K562 (cell line): ENCODE results near the gene FLOT2. TPM values are rescaled to one million over a fixed set of nuclear protein-coding genes. Genes with fewer than 3 reads are reported as not detected.

Experiments
- ADNP ChIP-seq: fragments of 200-800 bp; sonication (Bioruptor generic); IDR thresholded peaks from 2 replicates; pipeline ENCODE4 v1.6.1; 2016; ENCODE audit warnings: missing genetic modification characterization, missing compliant biosample characterization
- ESRRA ChIP-seq: fragments of 450-650 bp; IDR thresholded peaks from 2 replicates; pipeline ENCODE4 v1.6.1; 2014; ENCODE audit warnings: low read depth, mild to moderate bottlenecking, moderate library complexity, borderline replicate concordance
- EWSR1 ChIP-seq: fragments of 450-650 bp; IDR thresholded peaks from 2 replicates; pipeline ENCODE4 v1.6.1; 2018; ENCODE audit warnings: borderline replicate concordance, mild to moderate bottlenecking, low read depth, moderate library complexity; ENCODE audit not compliant: partially characterized antibody
- JUN ChIP-seq, 2 experiments: sonication (generic) in 1 of 2; formaldehyde crosslinking in 1 of 2; IDR thresholded peaks; 2 replicates each; pipeline versions ENCODE4 v1.6.1 to v1.8.0; 2012 to 2022; ENCODE audit warnings: borderline replicate concordance in 2 of 2, mild to moderate bottlenecking in 2 of 2, improper control_type of control experiment in 1 of 2, low read depth in 1 of 2, low read length in 1 of 2, missing genetic modification reagents in 1 of 2
- JUND ChIP-seq, 2 experiments: IDR thresholded peaks; 2 replicates in 1 of 2; 3 replicates in 1 of 2; pipeline ENCODE4 v1.6.1; 2011; ENCODE audit warnings: borderline replicate concordance in 2 of 2, low read depth in 2 of 2, low read length in 2 of 2, improper control_type of control experiment in 1 of 2, missing biosample characterization in 1 of 2, missing genetic modification characterization in 1 of 2, missing genetic modification reagents in 1 of 2
- NCOA1 ChIP-seq: fragments of 450-650 bp; IDR thresholded peaks from 2 replicates; pipeline ENCODE4 v1.6.1; 2016; ENCODE audit warnings: low read depth
- POU5F1 ChIP-seq: fragments of 150-350 bp; IDR thresholded peaks from 2 replicates; pipeline ENCODE4 v1.6.1; 2014; ENCODE audit warnings: borderline replicate concordance, low read length, low read depth, mild to moderate bottlenecking; ENCODE audit not compliant: partially characterized antibody
- SMARCA5 ChIP-seq: fragments of 450-650 bp; IDR thresholded peaks from 2 replicates; pipeline ENCODE4 v1.6.1; 2016
- TCF3 ChIP-seq: sonication (generic); formaldehyde crosslinking; IDR thresholded peaks from 2 replicates; pipeline ENCODE4 v1.4.0; 2020; ENCODE audit warnings: mild to moderate bottlenecking, missing genetic modification reagents
- TEAD2 ChIP-seq: fragments of 450-650 bp; IDR thresholded peaks from 2 replicates; pipeline ENCODE4 v1.6.1; 2016; ENCODE audit warnings: missing genetic modification characterization, control low read depth, missing compliant biosample characterization
- ZNF239 ChIP-seq: fragments of 250-450 bp; sonication (Bioruptor Pico); IDR thresholded peaks from 2 replicates; pipeline ENCODE4 v1.4.0; 2020; ENCODE audit warnings: mild to moderate bottlenecking
- polyA plus RNA-seq, 8 experiments: library from polyadenylated mRNA; depleted of rRNA in 4 of 8; stranded (reverse) in 5 of 8; unstranded in 3 of 8; fragments of >200 nt; fragmentation: Nextera tagmentation in 2 of 8; fragmentation: Illumina TruSeq in 1 of 8; extraction: Ambion mirVana in 2 of 8; extraction: Trizol in 1 of 8; gene quantifications; 2 replicates each; pipeline versions ENCODE4 v1.2.1 to v1.2.3, GENCODE V29; 2011 to 2014; ENCODE audit warnings: inconsistent platforms in 1 of 8, missing spikeins in 1 of 8
- total RNA-seq, 7 experiments: library from RNA; depleted of rRNA in 6 of 7; stranded (reverse); fragments of >200 nt in 6 of 7; fragmentation: Illumina TruSeq in 2 of 7; extraction: Trizol in 2 of 7; gene quantifications; 2 replicates each; pipeline versions ENCODE4 v1.2.1 to v1.2.3, GENCODE V29; 2011 to 2021; ENCODE audit warnings: low replicate concordance in 1 of 7
- TF ChIP-seq, protein P1 (sequence below), 2 experiments: fragments of 450-650 bp; formaldehyde crosslinking in 1 of 2; IDR thresholded peaks; 2 replicates each; pipeline versions ENCODE4 v1.4.0 to v1.6.1; 2014 to 2020; ENCODE audit warnings: mild to moderate bottlenecking in 2 of 2, borderline replicate concordance in 1 of 2, low read depth in 1 of 2
- TF ChIP-seq, protein P2 (sequence below): sonication (generic); formaldehyde crosslinking; IDR thresholded peaks from 2 replicates; pipeline ENCODE4 v1.8.1; 2023; ENCODE audit warnings: mild to moderate bottlenecking, missing genetic modification reagents
- TF ChIP-seq, protein P3 (sequence below): fragments of 250-450 bp; sonication (Bioruptor Pico); IDR thresholded peaks from 2 replicates; pipeline ENCODE4 v1.4.0; 2020; ENCODE audit warnings: borderline replicate concordance

FLOT2 gene
- total and polyA plus RNA-seq, 9 of the 15 experiments (the other 6 are each of a cell fraction or from before 2014, with no cell fraction given): 17.5 to 138 (median 41.7) TPM

- TF ChIP-seq, protein P1, sequence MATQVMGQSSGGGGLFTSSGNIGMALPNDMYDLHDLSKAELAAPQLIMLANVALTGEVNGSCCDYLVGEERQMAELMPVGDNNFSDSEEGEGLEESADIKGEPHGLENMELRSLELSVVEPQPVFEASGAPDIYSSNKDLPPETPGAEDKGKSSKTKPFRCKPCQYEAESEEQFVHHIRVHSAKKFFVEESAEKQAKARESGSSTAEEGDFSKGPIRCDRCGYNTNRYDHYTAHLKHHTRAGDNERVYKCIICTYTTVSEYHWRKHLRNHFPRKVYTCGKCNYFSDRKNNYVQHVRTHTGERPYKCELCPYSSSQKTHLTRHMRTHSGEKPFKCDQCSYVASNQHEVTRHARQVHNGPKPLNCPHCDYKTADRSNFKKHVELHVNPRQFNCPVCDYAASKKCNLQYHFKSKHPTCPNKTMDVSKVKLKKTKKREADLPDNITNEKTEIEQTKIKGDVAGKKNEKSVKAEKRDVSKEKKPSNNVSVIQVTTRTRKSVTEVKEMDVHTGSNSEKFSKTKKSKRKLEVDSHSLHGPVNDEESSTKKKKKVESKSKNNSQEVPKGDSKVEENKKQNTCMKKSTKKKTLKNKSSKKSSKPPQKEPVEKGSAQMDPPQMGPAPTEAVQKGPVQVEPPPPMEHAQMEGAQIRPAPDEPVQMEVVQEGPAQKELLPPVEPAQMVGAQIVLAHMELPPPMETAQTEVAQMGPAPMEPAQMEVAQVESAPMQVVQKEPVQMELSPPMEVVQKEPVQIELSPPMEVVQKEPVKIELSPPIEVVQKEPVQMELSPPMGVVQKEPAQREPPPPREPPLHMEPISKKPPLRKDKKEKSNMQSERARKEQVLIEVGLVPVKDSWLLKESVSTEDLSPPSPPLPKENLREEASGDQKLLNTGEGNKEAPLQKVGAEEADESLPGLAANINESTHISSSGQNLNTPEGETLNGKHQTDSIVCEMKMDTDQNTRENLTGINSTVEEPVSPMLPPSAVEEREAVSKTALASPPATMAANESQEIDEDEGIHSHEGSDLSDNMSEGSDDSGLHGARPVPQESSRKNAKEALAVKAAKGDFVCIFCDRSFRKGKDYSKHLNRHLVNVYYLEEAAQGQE (IDR thresholded peaks at IDR 0.05; ENCODE audit: borderline replicate concordance): no peak
- TF ChIP-seq, protein P1 (CRISPR knock-in tag; IDR thresholded peaks at IDR 0.05; ENCODE audit: low read depth): no peak
- TF ChIP-seq ESRRA (peak; percentile 82; the same call in 1 of the 2 replicates), ZNF239 (CRISPR knock-in tag) (no peak), NCOA1 (no peak), TEAD2 (tag) (no peak), JUND (IDR thresholded peaks at IDR 0.05; ENCODE audit: borderline replicate concordance, low read depth, low read length) (peak; percentile 74), JUND (tag; IDR thresholded peaks at IDR 0.05; ENCODE audit: borderline replicate concordance, low read depth, low read length) (peak; percentile 56; the same call in 1 of the 3 replicates), POU5F1 (no peak), ADNP (tag) (0 out of 2 replicates have a peak, but pooled peaks have one; percentile 58), SMARCA5 (no peak), TCF3 (CRISPR knock-in tag) (0 out of 2 replicates have a peak, but pooled peaks have one; percentile 28), EWSR1 (no peak), JUN (IDR thresholded peaks at IDR 0.05; ENCODE audit: borderline replicate concordance, low read depth, low read length) (0 out of 2 replicates have a peak, but pooled peaks have one; percentile 12), JUN (CRISPR knock-in tag; IDR thresholded peaks at IDR 0.05; ENCODE audit: borderline replicate concordance) (no peak)
- TF ChIP-seq, protein P2, sequence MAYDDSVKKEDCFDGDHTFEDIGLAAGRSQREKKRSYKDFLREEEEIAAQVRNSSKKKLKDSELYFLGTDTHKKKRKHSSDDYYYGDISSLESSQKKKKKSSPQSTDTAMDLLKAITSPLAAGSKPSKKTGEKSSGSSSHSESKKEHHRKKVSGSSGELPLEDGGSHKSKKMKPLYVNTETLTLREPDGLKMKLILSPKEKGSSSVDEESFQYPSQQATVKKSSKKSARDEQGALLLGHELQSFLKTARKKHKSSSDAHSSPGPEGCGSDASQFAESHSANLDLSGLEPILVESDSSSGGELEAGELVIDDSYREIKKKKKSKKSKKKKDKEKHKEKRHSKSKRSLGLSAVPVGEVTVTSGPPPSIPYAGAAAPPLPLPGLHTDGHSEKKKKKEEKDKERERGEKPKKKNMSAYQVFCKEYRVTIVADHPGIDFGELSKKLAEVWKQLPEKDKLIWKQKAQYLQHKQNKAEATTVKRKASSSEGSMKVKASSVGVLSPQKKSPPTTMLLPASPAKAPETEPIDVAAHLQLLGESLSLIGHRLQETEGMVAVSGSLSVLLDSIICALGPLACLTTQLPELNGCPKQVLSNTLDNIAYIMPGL (CRISPR knock-in tag): no peak
- TF ChIP-seq, protein P3, sequence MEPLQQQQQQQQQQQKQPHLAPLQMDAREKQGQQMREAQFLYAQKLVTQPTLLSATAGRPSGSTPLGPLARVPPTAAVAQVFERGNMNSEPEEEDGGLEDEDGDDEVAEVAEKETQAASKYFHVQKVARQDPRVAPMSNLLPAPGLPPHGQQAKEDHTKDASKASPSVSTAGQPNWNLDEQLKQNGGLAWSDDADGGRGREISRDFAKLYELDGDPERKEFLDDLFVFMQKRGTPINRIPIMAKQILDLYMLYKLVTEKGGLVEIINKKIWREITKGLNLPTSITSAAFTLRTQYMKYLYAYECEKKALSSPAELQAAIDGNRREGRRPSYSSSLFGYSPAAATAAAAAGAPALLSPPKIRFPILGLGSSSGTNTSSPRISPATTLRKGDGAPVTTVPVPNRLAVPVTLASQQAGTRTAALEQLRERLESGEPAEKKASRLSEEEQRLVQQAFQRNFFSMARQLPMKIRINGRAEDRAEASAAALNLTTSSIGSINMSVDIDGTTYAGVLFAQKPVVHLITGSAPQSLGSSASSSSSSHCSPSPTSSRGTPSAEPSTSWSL: no peak
Measured at GRCh38 chr17:28874750-28875149, 22.8 kb downstream of the FLOT2 start (continued).
